ENCODE results near the gene OXLD1.

The OXLD1 gene

DNA sequence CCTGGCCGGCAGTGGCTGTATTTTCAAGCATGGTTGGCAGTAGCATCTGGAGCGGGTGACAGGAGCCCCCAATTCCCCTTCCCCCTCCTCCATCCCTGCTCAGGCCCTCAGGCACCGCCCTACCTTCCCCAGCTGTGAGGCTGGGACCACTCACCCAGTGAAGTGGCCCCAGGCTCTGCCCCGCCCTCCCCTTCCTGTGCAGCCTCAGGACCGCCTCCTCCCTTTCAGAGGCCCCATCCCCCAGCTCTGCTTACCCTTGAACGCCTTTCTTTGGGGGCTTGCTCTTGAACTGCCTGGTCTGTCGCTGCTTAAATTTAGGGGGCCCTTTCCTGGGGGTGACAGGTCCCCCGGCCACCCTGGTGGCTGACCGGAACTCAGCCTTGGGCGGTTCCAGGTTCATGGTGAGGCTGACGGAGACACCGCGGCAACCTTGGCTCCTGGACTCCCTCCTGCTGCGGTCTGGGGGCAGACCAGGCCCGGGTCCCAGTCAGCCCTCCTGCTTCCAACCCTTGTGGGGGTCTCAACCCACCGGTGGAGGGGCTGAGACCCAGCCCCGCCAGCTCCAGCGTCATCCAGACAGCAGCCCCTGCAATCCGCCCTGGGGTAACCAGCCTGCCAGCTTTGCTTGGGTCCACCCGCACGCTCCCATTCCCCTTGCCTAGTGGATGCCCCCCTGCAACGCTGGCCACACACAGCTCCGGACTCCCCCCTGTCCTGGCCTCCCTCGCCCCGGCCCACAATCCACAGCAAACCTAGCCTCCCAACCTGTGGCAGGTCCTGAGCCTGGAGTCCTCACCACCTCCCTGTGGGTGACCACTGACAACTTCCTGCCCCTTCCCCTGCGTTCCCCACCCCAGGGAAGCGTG, 13.3 kb downstream of the OXLD1 start:
- Histone ChIP-seq H3K4me3 (ENCODE audit: low read depth, low read length) (no peak overlapping the region), H3K27ac (no peak overlapping the region), H3K36me3 (replicated peaks) (no peaks in the 10 kb centered on the region), H3K27me3 (replicated peaks) (peaks cover 8% of the 10 kb centered on the region)
- TF ChIP-seq, protein P1, sequence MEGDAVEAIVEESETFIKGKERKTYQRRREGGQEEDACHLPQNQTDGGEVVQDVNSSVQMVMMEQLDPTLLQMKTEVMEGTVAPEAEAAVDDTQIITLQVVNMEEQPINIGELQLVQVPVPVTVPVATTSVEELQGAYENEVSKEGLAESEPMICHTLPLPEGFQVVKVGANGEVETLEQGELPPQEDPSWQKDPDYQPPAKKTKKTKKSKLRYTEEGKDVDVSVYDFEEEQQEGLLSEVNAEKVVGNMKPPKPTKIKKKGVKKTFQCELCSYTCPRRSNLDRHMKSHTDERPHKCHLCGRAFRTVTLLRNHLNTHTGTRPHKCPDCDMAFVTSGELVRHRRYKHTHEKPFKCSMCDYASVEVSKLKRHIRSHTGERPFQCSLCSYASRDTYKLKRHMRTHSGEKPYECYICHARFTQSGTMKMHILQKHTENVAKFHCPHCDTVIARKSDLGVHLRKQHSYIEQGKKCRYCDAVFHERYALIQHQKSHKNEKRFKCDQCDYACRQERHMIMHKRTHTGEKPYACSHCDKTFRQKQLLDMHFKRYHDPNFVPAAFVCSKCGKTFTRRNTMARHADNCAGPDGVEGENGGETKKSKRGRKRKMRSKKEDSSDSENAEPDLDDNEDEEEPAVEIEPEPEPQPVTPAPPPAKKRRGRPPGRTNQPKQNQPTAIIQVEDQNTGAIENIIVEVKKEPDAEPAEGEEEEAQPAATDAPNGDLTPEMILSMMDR (IDR thresholded peaks at IDR 0.05; ENCODE audit: low read depth, low read length, missing control alignments), result no peak
- DNase-seq, result no peak
- in situ Hi-C loops (cut with HindIII; ENCODE audit: low pct_ligation_motif_present, low sequenced_read_pairs), result no loop called here

DNA sequence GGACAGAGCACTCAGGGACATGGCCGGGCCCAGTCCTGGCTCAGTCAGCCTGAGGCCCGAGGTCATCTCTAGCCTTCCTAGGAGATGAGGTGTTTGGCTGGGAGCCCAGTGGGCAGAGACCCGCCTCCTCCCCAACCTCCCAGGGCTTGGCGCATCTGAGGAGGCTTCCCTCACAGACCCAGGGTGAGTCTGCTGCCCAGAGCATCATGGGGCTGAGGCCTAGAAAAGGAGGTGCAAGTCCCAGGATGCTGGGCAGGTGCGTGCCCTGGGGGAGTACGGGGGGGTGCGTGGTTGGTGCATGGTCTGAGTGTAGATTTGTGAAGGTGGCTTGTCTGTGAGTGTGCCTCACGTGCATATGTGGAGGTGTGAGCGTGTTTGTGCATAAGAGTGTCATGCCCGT, 14.7 kb downstream of the OXLD1 start:
- H3K27ac ChIP-seq, result no peak overlapping the region
- in situ Hi-C loops (cut with HindIII; ENCODE audit: low pct_ligation_motif_present, low sequenced_read_pairs), result no loop called here
- peaks cover 20% of the 10 kb centered on the region for H3K27me3 ChIP-seq (replicated peaks)
- H3K36me3 ChIP-seq (replicated peaks), result no peaks in the 10 kb centered on the region
- DNase-seq, result peak; percentile 89
- H3K4me3 ChIP-seq (ENCODE audit: low read depth, low read length), result no peak overlapping the region
- TF ChIP-seq, protein P1 (IDR thresholded peaks at IDR 0.05; ENCODE audit: low read depth, low read length, missing control alignments), result no peak

DNA sequence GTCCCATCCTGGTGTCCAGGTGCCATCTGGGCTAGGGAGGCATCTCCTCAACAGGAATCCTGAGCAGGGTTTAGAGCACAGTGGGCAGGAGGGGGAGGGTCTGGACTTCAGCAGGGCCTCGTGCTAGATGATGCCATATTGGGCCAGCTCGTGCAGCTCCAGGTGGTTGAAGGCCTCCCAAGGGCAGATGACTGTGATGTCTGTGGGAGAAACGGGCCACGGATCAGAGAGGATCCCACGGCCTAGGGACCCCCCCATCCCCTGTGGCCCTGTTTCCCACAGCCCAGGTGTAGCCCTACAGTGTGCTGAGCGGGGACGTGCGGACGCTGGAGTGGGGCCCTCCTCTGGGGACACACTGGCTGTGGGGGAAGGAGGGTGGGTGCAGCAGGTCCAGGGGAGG, 15.5 kb downstream of the OXLD1 start:
- TF ChIP-seq, protein P1 (IDR thresholded peaks at IDR 0.05; ENCODE audit: low read depth, low read length, missing control alignments), result no peak
- H3K4me3 ChIP-seq (ENCODE audit: low read depth, low read length), result no peak overlapping the region
- H3K27me3 ChIP-seq (replicated peaks), result peaks cover 20% of the 10 kb centered on the region
- no peak for DNase-seq
- no peaks in the 10 kb centered on the region for H3K36me3 ChIP-seq (replicated peaks)
- in situ Hi-C loops (cut with HindIII; ENCODE audit: low pct_ligation_motif_present, low sequenced_read_pairs), result no loop called here
- no peak overlapping the region for H3K27ac ChIP-seq

DNA sequence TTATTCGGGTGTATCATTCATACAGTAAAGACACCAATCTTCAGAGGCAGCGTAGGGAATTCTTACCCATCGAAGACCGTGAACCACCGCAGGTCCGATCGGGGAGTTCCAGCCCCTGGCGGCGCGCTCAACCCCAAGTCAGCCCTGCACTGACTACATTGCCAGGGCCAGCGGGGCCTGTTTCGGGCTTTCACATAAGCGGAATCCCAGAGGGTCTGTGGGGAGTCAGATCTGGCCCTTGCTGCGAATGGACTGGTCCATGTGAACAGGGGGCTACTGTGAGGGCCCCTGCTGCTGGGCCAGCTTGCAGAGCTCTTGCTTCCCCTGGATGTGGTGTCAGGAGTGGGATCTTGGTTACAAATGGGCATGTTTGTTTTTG, 17.7 kb downstream of the OXLD1 start:
- no peak overlapping the region for H3K4me3 ChIP-seq (ENCODE audit: low read depth, low read length)
- in situ Hi-C loops (cut with HindIII; ENCODE audit: low pct_ligation_motif_present, low sequenced_read_pairs), result no loop called here
- peaks cover 20% of the 10 kb centered on the region for H3K27me3 ChIP-seq (replicated peaks)
- no peak for DNase-seq
- no peak overlapping the region for H3K27ac ChIP-seq
- H3K36me3 ChIP-seq (replicated peaks), result no peaks in the 10 kb centered on the region
- TF ChIP-seq, protein P1 (IDR thresholded peaks at IDR 0.05; ENCODE audit: low read depth, low read length, missing control alignments), result no peak

DNA sequence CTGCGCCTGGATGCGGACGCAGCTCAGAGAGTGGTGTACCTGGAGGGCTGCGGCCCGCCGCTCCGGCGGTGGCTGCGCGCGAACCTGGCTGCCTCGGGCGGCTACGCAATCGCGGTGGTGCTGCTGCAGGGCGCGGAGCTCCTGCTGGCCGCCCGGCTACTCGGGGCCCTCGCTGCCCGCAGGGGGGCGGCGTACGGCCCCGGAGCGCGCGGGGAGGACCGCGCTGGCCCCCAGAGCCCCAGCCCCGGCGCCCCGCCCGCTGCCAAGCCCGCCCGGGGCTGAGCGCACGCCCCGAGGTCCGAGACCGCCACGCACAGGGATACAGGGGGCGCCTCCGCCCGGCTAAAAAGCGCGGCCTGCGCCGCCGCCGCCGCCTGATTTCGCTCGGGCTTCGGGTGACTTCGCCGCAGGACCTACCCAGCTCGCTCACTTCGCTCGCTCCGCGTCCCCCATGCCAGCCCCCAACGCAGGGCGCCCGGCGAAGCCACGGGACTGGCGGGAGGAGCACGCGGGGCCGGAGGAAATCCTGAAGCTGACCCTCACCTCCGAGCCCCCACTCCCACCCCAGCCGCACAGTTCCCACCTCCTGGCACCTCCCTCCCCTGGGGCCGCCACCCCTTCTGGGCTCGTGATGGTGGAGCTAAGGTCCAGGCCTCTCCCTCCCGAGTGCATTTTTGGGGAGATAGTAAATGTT, 18.2 kb downstream of the OXLD1 start:
- peaks cover 20% of the 10 kb centered on the region for H3K27me3 ChIP-seq (replicated peaks)
- no peak for DNase-seq
- no peak overlapping the region for H3K27ac ChIP-seq
- in situ Hi-C loops (cut with HindIII; ENCODE audit: low pct_ligation_motif_present, low sequenced_read_pairs), result no loop called here
- H3K4me3 ChIP-seq (ENCODE audit: low read depth, low read length), result no peak overlapping the region
- H3K36me3 ChIP-seq (replicated peaks), result no peaks in the 10 kb centered on the region
- TF ChIP-seq, protein P1 (IDR thresholded peaks at IDR 0.05; ENCODE audit: low read depth, low read length, missing control alignments), result no peak
